Measurements from ENCODE around the gene LPIN2. TPM values are rescaled to one million over a fixed set of nuclear protein-coding genes. Genes with fewer than 3 reads are reported as not detected.

The LPIN2 gene
- polyA plus RNA-seq, 4 donors, result 20.0 to 91.5 (median 62.4) TPM

GRCh38 chr18:2970344-2970743 is 42.6 kb downstream of the LPIN2 start:
- Histone ChIP-seq H3K27me3 (ENCODE audit: control insufficient read depth in 3 of 3, insufficient read depth in 3 of 3, low read length in 3 of 3) (no peaks in the 10 kb centered on the region), H3K27ac (ENCODE audit: low read depth in 1 of 3, low read length in 2 of 3) (peak overlapping the region in 2 of 3 donors; percentile 39 to 73), H3K4me1 (ENCODE audit: control insufficient read depth in 3 of 3, insufficient read depth in 2 of 3, low read depth in 1 of 3, low read length in 2 of 3) (peaks cover 37 to 56% (median 46%) of the 10 kb centered on the region in 3 donors), H3K4me3 (ENCODE audit: low read depth in 1 of 3, low read length in 3 of 3) (no peak overlapping the region), H3K9me3 (ENCODE audit: control insufficient read depth in 2 of 2, insufficient read depth in 1 of 2, low read depth in 1 of 2, low read length in 1 of 2) (no peaks in the 10 kb centered on the region), H3K36me3 (ENCODE audit: control insufficient read depth in 3 of 3, insufficient read depth in 2 of 3, low read depth in 1 of 3, low read length in 3 of 3) (peaks cover 0 to 15% (median 6%) of the 10 kb centered on the region in 3 donors)
- WGBS, 3 donors, result 31 to 64% (median 62%) methylated on average over 3 of the region's 3 CpGs
- DNase-seq, result peak in 1 of 2 donors; percentile 76
- no peak for FAIRE-seq

GRCh38 chr18:2969695-2970094 is 43.2 kb downstream of the LPIN2 start:
- no peaks in the 10 kb centered on the region for H3K9me3 ChIP-seq (ENCODE audit: control insufficient read depth in 2 of 2, insufficient read depth in 1 of 2, low read depth in 1 of 2, low read length in 1 of 2)
- peaks cover 36 to 55% (median 46%) of the 10 kb centered on the region in 3 donors for H3K4me1 ChIP-seq (ENCODE audit: control insufficient read depth in 3 of 3, insufficient read depth in 2 of 3, low read depth in 1 of 3, low read length in 2 of 3)
- H3K4me3 ChIP-seq (ENCODE audit: low read depth in 1 of 3, low read length in 3 of 3), result no peak overlapping the region
- FAIRE-seq, result no peak
- peaks cover 0 to 15% (median 6%) of the 10 kb centered on the region in 3 donors for H3K36me3 ChIP-seq (ENCODE audit: control insufficient read depth in 3 of 3, insufficient read depth in 2 of 3, low read depth in 1 of 3, low read length in 3 of 3)
- peak overlapping the region in 2 of 3 donors; percentile 39 to 73 for H3K27ac ChIP-seq (ENCODE audit: low read depth in 1 of 3, low read length in 2 of 3)
- 46 to 53% (median 49%) methylated on average over 3 of the region's 3 CpGs for WGBS, 3 donors
- no peak for DNase-seq
- H3K27me3 ChIP-seq (ENCODE audit: control insufficient read depth in 3 of 3, insufficient read depth in 3 of 3, low read length in 3 of 3), result no peaks in the 10 kb centered on the region

- Histone ChIP-seq H3K27ac (ENCODE audit: low read depth in 1 of 3, low read length in 2 of 3) (peak overlapping the region in 2 of 3 donors; percentile 33 to 69), H3K9me3 (ENCODE audit: control insufficient read depth in 2 of 2, insufficient read depth in 1 of 2, low read depth in 1 of 2, low read length in 1 of 2) (peaks cover 0 to 3% of the 10 kb centered on the region in 2 donors), H3K27me3 (ENCODE audit: control insufficient read depth in 3 of 3, insufficient read depth in 3 of 3, low read length in 3 of 3) (no peaks in the 10 kb centered on the region), H3K36me3 (ENCODE audit: control insufficient read depth in 3 of 3, insufficient read depth in 2 of 3, low read depth in 1 of 3, low read length in 3 of 3) (peaks cover 0 to 13% (median 6%) of the 10 kb centered on the region in 3 donors), H3K4me3 (ENCODE audit: low read depth in 1 of 3, low read length in 3 of 3) (no peak overlapping the region), H3K4me1 (ENCODE audit: control insufficient read depth in 3 of 3, insufficient read depth in 2 of 3, low read depth in 1 of 3, low read length in 2 of 3) (peaks cover 35 to 55% (median 46%) of the 10 kb centered on the region in 3 donors)
- no peak for FAIRE-seq
- 68 to 81% (median 81%) methylated on average over 1 of the region's 1 CpG for WGBS, 3 donors
- no peak for DNase-seq
Measured at GRCh38 chr18:2968606-2969005, 44.3 kb downstream of the LPIN2 start.

GRCh38 chr18:2967820-2968219 is 45.1 kb downstream of the LPIN2 start:
- Histone ChIP-seq H3K27me3 (ENCODE audit: control insufficient read depth in 3 of 3, insufficient read depth in 3 of 3, low read length in 3 of 3) (no peaks in the 10 kb centered on the region), H3K36me3 (ENCODE audit: control insufficient read depth in 3 of 3, insufficient read depth in 2 of 3, low read depth in 1 of 3, low read length in 3 of 3) (peaks cover 0 to 13% (median 8%) of the 10 kb centered on the region in 3 donors), H3K27ac (ENCODE audit: low read depth in 1 of 3, low read length in 2 of 3) (peak overlapping the region in 1 of 3 donors; percentile 79), H3K4me3 (ENCODE audit: low read depth in 1 of 3, low read length in 3 of 3) (no peak overlapping the region), H3K9me3 (ENCODE audit: control insufficient read depth in 2 of 2, insufficient read depth in 1 of 2, low read depth in 1 of 2, low read length in 1 of 2) (peaks cover 0 to 3% of the 10 kb centered on the region in 2 donors), H3K4me1 (ENCODE audit: control insufficient read depth in 3 of 3, insufficient read depth in 2 of 3, low read depth in 1 of 3, low read length in 2 of 3) (peaks cover 37 to 49% (median 43%) of the 10 kb centered on the region in 3 donors)
- DNase-seq (no peak), FAIRE-seq (no peak)
- WGBS, 3 donors, result 77 to 88% (median 79%) methylated on average over 8 of the region's 8 CpGs

GRCh38 chr18:2967357-2967756 is 45.6 kb downstream of the LPIN2 start:
- 81 to 90% (median 87%) methylated on average over 11 of the region's 11 CpGs for WGBS, 3 donors
- Histone ChIP-seq H3K27ac (ENCODE audit: low read depth in 1 of 3, low read length in 2 of 3) (peak overlapping the region; percentile 3 to 79 (median 69)), H3K9me3 (ENCODE audit: control insufficient read depth in 2 of 2, insufficient read depth in 1 of 2, low read depth in 1 of 2, low read length in 1 of 2) (peaks cover 0 to 3% of the 10 kb centered on the region in 2 donors), H3K27me3 (ENCODE audit: control insufficient read depth in 3 of 3, insufficient read depth in 3 of 3, low read length in 3 of 3) (no peaks in the 10 kb centered on the region), H3K4me3 (ENCODE audit: low read depth in 1 of 3, low read length in 3 of 3) (no peak overlapping the region), H3K4me1 (ENCODE audit: control insufficient read depth in 3 of 3, insufficient read depth in 2 of 3, low read depth in 1 of 3, low read length in 2 of 3) (peaks cover 37 to 45% (median 43%) of the 10 kb centered on the region in 3 donors), H3K36me3 (ENCODE audit: control insufficient read depth in 3 of 3, insufficient read depth in 2 of 3, low read depth in 1 of 3, low read length in 3 of 3) (peaks cover 0 to 13% (median 8%) of the 10 kb centered on the region in 3 donors)
- FAIRE-seq, result no peak
- DNase-seq, result no peak

- H3K27me3 ChIP-seq (ENCODE audit: control insufficient read depth in 3 of 3, insufficient read depth in 3 of 3, low read length in 3 of 3), result no peaks in the 10 kb centered on the region
- H3K4me3 ChIP-seq (ENCODE audit: low read depth in 1 of 3, low read length in 3 of 3), result no peak overlapping the region
- peaks cover 39 to 46% (median 46%) of the 10 kb centered on the region in 3 donors for H3K4me1 ChIP-seq (ENCODE audit: control insufficient read depth in 3 of 3, insufficient read depth in 2 of 3, low read depth in 1 of 3, low read length in 2 of 3)
- 88 to 91% (median 91%) methylated on average over 4 of the region's 4 CpGs for WGBS, 3 donors
- DNase-seq (peak in 1 of 2 donors; percentile 69), FAIRE-seq (no peak)
- peak overlapping the region; percentile 43 to 69 (median 62) for H3K27ac ChIP-seq (ENCODE audit: low read depth in 1 of 3, low read length in 2 of 3)
- peaks cover 0 to 3% of the 10 kb centered on the region in 2 donors for H3K9me3 ChIP-seq (ENCODE audit: control insufficient read depth in 2 of 2, insufficient read depth in 1 of 2, low read depth in 1 of 2, low read length in 1 of 2)
- peaks cover 0 to 11% (median 8%) of the 10 kb centered on the region in 3 donors for H3K36me3 ChIP-seq (ENCODE audit: control insufficient read depth in 3 of 3, insufficient read depth in 2 of 3, low read depth in 1 of 3, low read length in 3 of 3)
Measured at GRCh38 chr18:2966560-2966959, 46.4 kb downstream of the LPIN2 start.

GRCh38 chr18:2965797-2966196 is 47.1 kb downstream of the LPIN2 start:
- WGBS, 3 donors, result 84 to 94% (median 92%) methylated on average over 4 of the region's 4 CpGs
- no peak for DNase-seq
- Histone ChIP-seq H3K9me3 (ENCODE audit: control insufficient read depth in 2 of 2, insufficient read depth in 1 of 2, low read depth in 1 of 2, low read length in 1 of 2) (peaks cover 0 to 3% of the 10 kb centered on the region in 2 donors), H3K27ac (ENCODE audit: low read depth in 1 of 3, low read length in 2 of 3) (peak overlapping the region in 2 of 3 donors; percentile 27 to 69), H3K27me3 (ENCODE audit: control insufficient read depth in 3 of 3, insufficient read depth in 3 of 3, low read length in 3 of 3) (no peaks in the 10 kb centered on the region), H3K4me1 (ENCODE audit: control insufficient read depth in 3 of 3, insufficient read depth in 2 of 3, low read depth in 1 of 3, low read length in 2 of 3) (peaks cover 41 to 47% (median 46%) of the 10 kb centered on the region in 3 donors), H3K4me3 (ENCODE audit: low read depth in 1 of 3, low read length in 3 of 3) (no peak overlapping the region), H3K36me3 (ENCODE audit: control insufficient read depth in 3 of 3, insufficient read depth in 2 of 3, low read depth in 1 of 3, low read length in 3 of 3) (peaks cover 0 to 10% (median 8%) of the 10 kb centered on the region in 3 donors)
- no peak for FAIRE-seq

GRCh38 chr18:2964361-2965010 is 48.5 kb downstream of the LPIN2 start:
- no peak overlapping the region for H3K4me3 ChIP-seq (ENCODE audit: low read depth in 1 of 3, low read length in 3 of 3)
- peak overlapping the region in 2 of 3 donors; percentile 26 to 59 for H3K27ac ChIP-seq (ENCODE audit: low read depth in 1 of 3, low read length in 2 of 3)
- WGBS, 3 donors, result 73 to 91% (median 77%) methylated on average over 8 of the region's 8 CpGs
- H3K9me3 ChIP-seq (ENCODE audit: control insufficient read depth in 2 of 2, insufficient read depth in 1 of 2, low read depth in 1 of 2, low read length in 1 of 2), result peaks cover 0 to 3% of the 10 kb centered on the region in 2 donors
- H3K36me3 ChIP-seq (ENCODE audit: control insufficient read depth in 3 of 3, insufficient read depth in 2 of 3, low read depth in 1 of 3, low read length in 3 of 3), result peaks cover 0 to 17% (median 8%) of the 10 kb centered on the region in 3 donors
- no peak for DNase-seq
- no peaks in the 10 kb centered on the region for H3K27me3 ChIP-seq (ENCODE audit: control insufficient read depth in 3 of 3, insufficient read depth in 3 of 3, low read length in 3 of 3)
- H3K4me1 ChIP-seq (ENCODE audit: control insufficient read depth in 3 of 3, insufficient read depth in 2 of 3, low read depth in 1 of 3, low read length in 2 of 3), result peaks cover 34 to 43% (median 36%) of the 10 kb centered on the region in 3 donors
- no peak for FAIRE-seq
